HG03280 (cell line): ENCODE results near the gene CROCC2.

Source experiments
- ATAC-seq: cut with Tn5 transposase; IDR thresholded peaks from one replicate; pipeline ENCODE4 v1.9.1; 2021; ENCODE audit warnings: mild to moderate bottlenecking, moderate library complexity; ENCODE audit not compliant: unreplicated experiment

Gene CROCC2

GRCh38 chr2:240983361-240983995 lies 77.3 kb downstream of the CROCC2 start:
- no peak for ATAC-seq

GRCh38 chr2:240983996-240984498 lies 77.9 kb downstream of the CROCC2 start:
- no peak for ATAC-seq

- no peak for ATAC-seq
Observed at GRCh38 chr2:240985881-240986786, 80.0 kb downstream of the CROCC2 start.

- no peak for ATAC-seq
Observed at GRCh38 chr2:240986787-240987411, 80.8 kb downstream of the CROCC2 start.

GRCh38 chr2:240987588-240987987 lies 81.5 kb downstream of the CROCC2 start:
- ATAC-seq: no peak

DNA sequence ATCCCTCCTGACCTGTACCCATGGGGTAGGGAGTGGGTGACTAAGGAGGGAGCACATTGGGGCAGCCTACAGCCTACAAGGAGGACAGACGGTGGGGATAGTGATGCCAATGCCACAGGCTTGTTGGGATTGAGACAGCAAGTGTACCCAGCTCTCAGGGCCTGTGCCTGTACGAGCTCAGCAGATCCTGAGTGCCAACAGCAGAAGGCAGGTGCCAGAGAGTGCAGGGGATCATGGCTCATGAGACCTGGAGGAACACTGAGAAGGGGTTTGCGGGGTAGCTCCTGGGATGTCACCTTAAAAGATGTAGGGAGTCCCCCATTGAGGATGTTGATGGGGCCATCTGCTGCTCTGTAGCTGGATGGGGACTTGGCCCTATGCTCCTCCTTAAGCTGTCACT lies 82.0 kb downstream of the CROCC2 start:
- no peak for ATAC-seq

DNA sequence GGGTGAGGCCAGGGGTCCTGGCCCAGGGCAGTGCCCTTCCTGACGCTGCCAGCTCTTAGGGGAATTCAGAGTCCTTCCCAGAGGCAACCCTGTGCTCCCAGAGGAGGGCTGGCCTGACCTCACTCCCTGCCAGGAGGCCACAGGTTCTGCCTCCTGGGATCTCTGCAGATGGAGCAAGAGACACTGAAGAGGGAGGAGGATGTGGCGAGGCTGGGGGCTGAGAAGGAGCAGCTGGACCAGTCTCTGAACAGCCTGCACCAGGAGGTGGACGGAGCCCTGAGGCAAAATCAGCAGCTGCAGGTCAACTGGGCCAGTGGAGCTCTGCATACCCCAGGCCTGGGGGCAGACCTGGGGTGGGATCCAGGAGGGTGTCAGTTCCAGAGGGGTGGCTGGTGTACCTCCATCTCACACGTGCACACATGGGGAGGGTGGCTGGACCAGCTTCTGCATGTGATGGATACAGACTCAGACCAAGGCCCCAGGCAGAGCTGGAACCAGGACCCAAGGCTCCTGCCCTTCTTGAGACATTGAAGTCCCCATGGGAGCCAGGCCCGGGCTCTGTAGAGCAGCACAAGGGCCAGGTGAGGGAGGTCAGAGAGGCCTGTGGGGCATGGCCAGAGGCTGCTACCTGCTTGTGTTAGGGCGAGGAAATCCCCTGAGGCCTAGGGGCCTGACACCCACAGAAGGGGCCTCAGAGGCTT lies 82.6 kb downstream of the CROCC2 start:
- ATAC-seq: no peak

DNA sequence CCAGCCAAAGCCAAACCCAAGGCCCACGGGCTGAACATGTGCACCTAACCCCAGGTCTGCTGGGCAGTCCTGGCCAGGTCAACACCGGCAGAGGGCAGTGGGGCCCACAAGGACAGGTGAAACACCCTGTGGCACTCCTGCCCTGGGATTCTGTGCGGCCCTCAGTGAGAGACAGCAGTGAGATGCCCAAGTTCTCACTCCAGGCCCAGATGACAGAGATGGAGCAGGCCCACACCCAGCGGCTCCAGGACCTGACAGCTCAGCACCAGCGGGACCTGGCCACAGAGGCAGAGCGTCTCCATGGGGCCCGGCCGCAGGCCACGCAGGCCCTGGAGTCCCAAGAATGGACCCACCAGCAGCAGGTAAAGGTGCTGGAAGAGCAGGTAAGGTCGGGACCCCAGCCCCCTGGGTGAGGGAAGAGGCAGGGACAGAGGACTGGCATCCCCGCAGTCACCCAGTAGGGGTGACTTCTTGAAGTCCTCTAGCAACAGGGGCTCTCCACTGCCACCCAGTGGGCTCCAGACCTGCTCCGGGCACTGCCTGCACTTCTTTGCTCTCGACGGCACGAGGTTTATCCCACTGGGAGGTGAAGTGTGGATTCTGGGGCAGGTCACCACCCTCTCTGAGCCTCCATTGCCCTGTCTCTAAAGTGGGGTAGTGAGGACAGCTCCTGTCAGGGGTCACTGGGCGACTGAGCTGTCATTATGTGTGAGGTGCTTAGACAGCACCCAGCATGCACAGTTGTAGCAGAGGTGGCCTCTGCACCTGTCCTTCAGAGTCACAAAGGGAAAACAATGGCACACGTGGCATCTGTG lies 83.5 kb downstream of the CROCC2 start:
- no peak for ATAC-seq

DNA sequence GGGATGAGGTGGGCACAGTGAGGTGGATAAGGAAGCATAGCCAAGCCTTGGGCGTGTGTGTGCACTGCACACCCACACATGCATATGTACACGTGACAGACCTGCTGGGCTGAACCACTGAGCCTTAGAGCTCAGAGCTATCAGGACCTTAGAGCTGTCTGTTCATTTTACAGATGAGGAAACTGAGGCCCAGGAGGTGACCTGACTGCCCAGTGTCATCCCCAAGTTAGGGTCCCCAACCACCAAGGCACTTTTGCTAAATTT lies 84.1 kb downstream of the CROCC2 start:
- no peak for ATAC-seq

DNA sequence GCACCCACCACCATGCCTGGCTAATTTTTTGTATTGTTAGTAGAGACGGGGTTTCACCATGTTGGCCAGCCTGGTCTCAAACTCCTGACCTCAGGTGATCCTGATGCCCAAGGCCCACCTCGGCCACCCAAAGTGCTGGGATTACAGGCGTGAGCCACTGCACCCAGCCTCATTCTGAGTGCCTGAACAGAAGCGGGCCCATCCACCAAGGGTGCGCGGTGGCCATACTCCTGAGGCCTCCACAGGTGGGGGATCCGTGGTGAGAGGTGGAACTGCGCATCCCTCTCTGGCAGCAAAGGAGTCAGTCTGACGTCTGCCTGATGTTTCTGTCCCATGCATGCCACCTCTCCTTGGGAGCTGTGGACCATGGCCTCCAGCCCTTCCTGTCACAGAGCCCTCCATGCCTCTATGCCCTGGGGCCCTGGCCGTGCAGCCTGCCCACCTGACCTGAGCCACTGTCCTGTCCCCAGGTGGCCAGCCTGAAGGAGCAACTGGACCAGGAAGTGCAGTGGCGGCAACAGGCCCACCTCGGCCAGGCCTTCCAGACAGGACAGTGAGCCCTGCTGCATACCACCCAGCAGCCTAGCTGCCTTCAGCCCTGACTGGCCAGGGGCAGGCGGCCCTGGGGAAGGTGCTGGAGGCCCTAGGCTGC lies 84.7 kb downstream of the CROCC2 start:
- no peak for ATAC-seq

DNA sequence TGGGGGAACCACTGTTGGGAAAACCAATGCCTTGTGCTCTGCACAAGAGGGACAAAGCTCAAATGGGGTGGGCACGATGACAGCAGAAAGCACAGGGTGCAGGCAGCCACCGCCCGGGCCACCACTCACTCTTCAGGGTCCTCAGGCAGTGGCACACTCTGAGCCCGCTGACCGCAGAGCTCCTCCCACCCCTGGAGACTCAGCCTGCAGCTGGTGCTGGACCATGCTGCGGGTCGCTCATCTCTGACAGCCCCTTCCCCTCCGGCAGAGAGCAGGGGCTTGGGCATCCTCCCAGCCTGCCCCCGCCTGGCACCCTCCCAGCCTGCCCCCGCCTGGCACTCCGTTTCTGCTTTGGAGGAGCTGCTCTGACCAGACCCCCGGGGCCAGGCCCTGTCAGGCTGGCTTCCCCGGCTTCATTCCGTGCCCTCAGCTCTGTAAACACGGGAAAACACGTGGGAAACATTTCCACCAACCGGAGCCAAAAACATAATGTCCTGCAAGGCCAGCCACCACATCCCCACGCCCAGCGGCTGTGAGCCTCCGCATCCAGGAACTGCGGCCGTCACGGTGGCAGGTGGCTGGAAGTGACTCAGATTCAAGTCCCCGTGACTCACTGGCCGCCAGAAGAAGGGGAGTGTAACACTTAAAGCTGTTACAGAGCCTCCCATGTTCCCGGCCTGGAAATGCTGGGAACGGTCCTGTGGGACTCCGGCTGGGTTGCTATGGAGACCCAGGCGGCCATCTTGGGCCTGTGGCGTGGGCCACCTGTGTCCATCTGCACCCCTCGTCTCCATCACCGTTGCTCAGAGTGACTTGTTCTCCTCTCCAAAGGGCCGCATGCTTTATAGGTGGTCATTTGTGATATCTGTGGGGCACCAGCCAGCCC lies 85.5 kb downstream of the CROCC2 start:
- no peak for ATAC-seq

DNA sequence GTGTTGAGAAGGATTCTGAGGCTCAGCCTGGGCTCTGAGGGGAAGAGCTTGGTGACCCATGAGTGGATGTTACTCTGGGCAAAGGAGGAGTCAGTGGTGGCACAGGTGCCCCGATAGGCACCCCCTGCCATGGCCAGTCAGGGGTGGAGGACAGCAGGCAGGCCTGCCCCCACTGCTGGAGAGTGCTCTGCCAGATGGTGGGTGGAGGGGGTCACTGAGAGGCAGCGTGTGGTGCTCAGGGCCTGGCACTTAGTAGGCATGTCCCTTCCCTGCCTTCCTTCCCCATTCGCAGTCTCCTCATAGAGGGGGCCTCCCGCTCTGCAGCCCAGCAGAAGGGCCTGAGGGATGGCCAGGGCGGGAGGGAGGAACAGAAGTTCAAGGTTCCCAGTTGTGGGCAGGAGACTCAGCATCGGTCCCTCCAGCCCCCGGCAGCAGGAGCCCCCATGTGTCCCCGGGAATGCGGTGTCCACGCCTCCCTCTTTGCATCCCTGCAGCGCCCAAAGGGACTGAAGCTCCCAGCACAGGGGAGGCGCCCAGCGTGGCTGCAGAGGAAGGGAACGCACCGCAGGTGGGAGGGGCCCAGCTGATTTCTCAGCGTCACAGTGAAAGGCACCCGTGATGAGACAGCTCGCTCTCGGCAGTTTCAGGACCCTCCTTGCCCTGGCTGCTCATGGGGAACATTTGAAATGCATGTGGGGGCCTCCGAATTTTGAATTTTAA lies 86.6 kb downstream of the CROCC2 start:
- ATAC-seq: no peak

- ATAC-seq: no peak
Observed at GRCh38 chr2:240993446-240994170, 87.5 kb downstream of the CROCC2 start.

DNA sequence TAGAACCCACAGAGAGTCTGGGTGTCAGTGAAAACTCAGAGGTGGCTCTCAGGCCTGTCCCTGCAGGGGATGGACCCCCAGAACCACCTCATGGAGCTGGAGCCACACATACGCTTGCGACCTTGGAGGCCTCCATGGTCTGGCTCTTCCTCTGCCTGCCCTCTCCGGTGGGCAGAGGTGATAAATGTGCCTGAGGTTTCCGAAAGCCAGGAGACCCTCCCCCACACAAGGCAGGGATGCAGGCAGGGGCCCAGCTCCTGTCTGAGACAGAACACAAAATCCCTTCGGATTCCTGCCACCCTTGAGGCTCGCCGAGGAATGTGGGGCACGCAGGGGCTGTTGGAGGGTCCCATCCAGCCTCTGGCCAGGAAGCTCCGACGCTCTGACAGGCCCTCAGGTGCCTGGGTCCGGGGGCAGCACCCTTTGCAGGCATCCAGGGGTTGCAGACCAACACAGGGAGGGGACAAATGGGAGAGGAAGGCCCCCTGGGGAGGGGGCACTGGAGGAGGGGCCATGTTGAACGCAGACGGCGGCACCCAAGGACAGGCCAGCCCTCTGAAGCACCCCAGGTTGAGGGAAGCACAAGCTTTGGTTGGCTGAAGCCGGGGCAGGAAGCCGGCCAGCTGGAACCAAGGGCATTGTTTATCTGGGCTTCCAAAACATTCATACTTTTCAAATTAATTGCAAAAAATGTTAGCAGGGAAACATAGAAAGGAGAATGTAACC lies 88.2 kb downstream of the CROCC2 start:
- no peak for ATAC-seq

DNA sequence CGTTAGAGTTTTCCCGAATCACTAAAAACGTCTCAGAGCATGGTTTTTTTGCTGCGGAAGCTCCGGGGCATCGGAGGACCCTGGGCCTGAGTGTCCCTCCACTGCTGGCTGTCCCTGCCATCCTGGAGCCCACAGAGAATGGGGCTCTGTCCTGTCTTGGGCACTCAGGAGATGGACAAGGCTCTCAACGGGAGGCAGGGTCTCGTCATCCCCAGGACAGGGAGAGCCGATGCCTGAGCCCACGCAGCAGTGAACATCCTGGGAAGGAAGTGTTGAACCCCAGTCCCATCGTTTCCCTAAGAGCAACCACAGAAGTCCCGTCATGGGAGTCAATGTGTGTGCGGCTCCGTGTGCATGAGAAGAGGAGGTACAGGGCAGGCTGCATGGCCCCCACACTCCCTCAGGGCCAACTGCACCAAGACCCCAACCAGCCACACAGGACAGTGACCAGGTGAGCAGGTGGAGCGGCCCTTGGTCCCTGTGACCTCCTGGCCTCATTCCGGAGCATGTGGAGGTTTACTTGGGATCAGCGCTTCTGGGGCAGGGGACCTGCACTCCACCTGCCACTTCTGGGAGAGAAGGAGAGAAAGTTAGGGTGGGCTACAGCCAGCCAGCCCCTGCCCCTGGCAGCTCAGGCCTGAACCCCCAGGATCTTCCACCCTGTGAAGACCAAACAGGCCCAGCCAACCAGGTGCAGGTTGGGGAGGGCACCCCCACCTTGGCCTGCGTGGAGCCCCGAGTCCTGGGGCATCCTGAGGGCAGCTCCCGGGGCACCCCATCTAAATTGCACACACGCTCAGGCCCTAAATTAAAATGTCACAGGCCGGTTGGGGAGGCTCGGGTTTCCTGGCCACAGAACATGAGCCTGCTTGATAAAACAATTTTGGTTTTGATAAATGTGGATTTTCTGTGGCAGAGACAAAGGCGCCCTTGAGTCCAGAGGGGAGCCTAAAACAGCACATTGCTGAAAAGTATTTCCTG lies 89.2 kb downstream of the CROCC2 start:
- ATAC-seq: no peak
